ENCODE measurements around the gene TACR1.

Gene TACR1

GRCh38 chr2:75130171-75130570 is 69.1 kb downstream of the TACR1 start:
- no peak for TF ChIP-seq CTCF (IDR thresholded peaks at IDR 0.05; ENCODE audit: control extremely low read depth, extremely low read depth, low read depth, missing control alignments)
- POLR2A ChIA-PET = no interaction called here
- no peak for DNase-seq (ENCODE audit: extremely low spot score)
- CTCF ChIA-PET = no interaction called here

GRCh38 chr2:75123876-75124275 is 75.4 kb downstream of the TACR1 start:
- DNase-seq (ENCODE audit: extremely low spot score) = no peak
- TF ChIP-seq CTCF (IDR thresholded peaks at IDR 0.05; ENCODE audit: control extremely low read depth, extremely low read depth, low read depth, missing control alignments) = no peak
- CTCF ChIA-PET = no interaction called here
- POLR2A ChIA-PET = no interaction called here

- TF ChIP-seq CTCF (IDR thresholded peaks at IDR 0.05; ENCODE audit: control extremely low read depth, extremely low read depth, low read depth, missing control alignments) = no peak
- ChIA-PET CTCF (interaction anchor here (0.8 to 1.4 kb wide), 2 partner anchors 24 to 232 kb away, joined by 3 to 4 read pairs; no protein-coding TSS in a partner anchor), POLR2A (no interaction called here)
- no peak for DNase-seq (ENCODE audit: extremely low spot score)
Observed at GRCh38 chr2:75113231-75113869, 86.0 kb downstream of the TACR1 start.

- ChIA-PET POLR2A (no interaction called here), CTCF (interaction anchor here (0.8 to 1.0 kb wide), 4 partner anchors 13 to 90 kb away, joined by 3 read pairs; partner anchors contain the start of gene TACR1)
- DNase-seq (ENCODE audit: extremely low spot score) = no peak
- no peak for TF ChIP-seq CTCF (IDR thresholded peaks at IDR 0.05; ENCODE audit: control extremely low read depth, extremely low read depth, low read depth, missing control alignments)
Observed at GRCh38 chr2:75108937-75109482, 90.3 kb downstream of the TACR1 start.

- DNase-seq (ENCODE audit: extremely low spot score) = no peak
- ChIA-PET CTCF (interaction anchor here (2.5 to 3.4 kb wide), 2 partner anchors 13 to 37 kb away, joined by 6 to 11 read pairs; no protein-coding TSS in a partner anchor), POLR2A (no interaction called here)
- TF ChIP-seq CTCF (IDR thresholded peaks at IDR 0.05; ENCODE audit: control extremely low read depth, extremely low read depth, low read depth, missing control alignments) = no peak
Observed at GRCh38 chr2:75102011-75102410, 97.3 kb downstream of the TACR1 start.

GRCh38 chr2:75100801-75101151 is 98.5 kb downstream of the TACR1 start:
- ChIA-PET CTCF (interaction anchor here (2.5 to 3.4 kb wide), 2 partner anchors 12 to 35 kb away, joined by 6 to 11 read pairs; no protein-coding TSS in a partner anchor), POLR2A (no interaction called here)
- TF ChIP-seq CTCF (IDR thresholded peaks at IDR 0.05; ENCODE audit: control extremely low read depth, extremely low read depth, low read depth, missing control alignments) = no peak
- no peak for DNase-seq (ENCODE audit: extremely low spot score)

Measured in GM10248 (cell line).